Measurements from ENCODE around the gene TRIM63. TPM values are rescaled to one million over a fixed set of nuclear protein-coding genes. Genes with fewer than 3 reads are reported as not detected.
A peak's percentile ranks its signal among the peaks of the same experiment; 100 is the strongest.

Gene TRIM63
- total RNA-seq, 1 experiment from 2014 or later: not detected

- TF ChIP-seq CREB1 (CRISPR knock-in tag; IDR thresholded peaks at IDR 0.05) (no peak), USF1 (CRISPR knock-in tag; IDR thresholded peaks at IDR 0.05) (no peak), ZBTB43 (CRISPR knock-in tag; IDR thresholded peaks at IDR 0.05) (no peak), SP1 (CRISPR knock-in tag; conservative IDR thresholded peaks at IDR 0.05) (no peak)
Observed at GRCh38 chr1:26079178-26079563, 11.7 kb upstream of the TRIM63 start (continued).

GRCh38 chr1:26078286-26079177 lies 11.1 kb upstream of the TRIM63 start:
- ATAC-seq (peak; percentile 26; the same call in 1 of the 2 replicates), DNase-seq (ENCODE audit: low spot score) (no peak)
- CTCF ChIA-PET: interaction anchor here (1.0 to 1.7 kb wide), 3 partner anchors 43 to 66 kb away, joined by 4 to 7 read pairs (median 4); no protein-coding TSS in a partner anchor
- no peaks in the 10 kb centered on the region for H3K36me3 Mint-ChIP-seq
- peaks cover 14% of the 10 kb centered on the region for H3K4me1 Mint-ChIP-seq
- H3K4me3 Mint-ChIP-seq: no peak overlapping the region
- H3K27me3 Mint-ChIP-seq (ENCODE audit: low read depth): no peaks in the 10 kb centered on the region; the same call in 1 of the 2 replicates
- H3K27ac Mint-ChIP-seq: no peak overlapping the region
- no peaks in the 10 kb centered on the region for H3K9me3 Mint-ChIP-seq
- TF ChIP-seq JAZF1 (CRISPR knock-in tag; IDR thresholded peaks at IDR 0.05) (no peak), ATF3 (CRISPR knock-in tag; conservative IDR thresholded peaks at IDR 0.05) (no peak), MXD4 (CRISPR knock-in tag; IDR thresholded peaks at IDR 0.05; ENCODE audit: borderline replicate concordance) (no peak), HMGA2 (CRISPR knock-in tag; IDR thresholded peaks at IDR 0.05) (no peak), AFF4 (CRISPR knock-in tag; IDR thresholded peaks at IDR 0.05; ENCODE audit: borderline replicate concordance) (no peak), ZNF532 (CRISPR knock-in tag; IDR thresholded peaks at IDR 0.05; ENCODE audit: borderline replicate concordance) (no peak), ARID4B (CRISPR knock-in tag; IDR thresholded peaks at IDR 0.05; ENCODE audit: borderline replicate concordance) (no peak), CTCF (IDR thresholded peaks at IDR 0.05) (no peak), PRRX2 (CRISPR knock-in tag; IDR thresholded peaks at IDR 0.05) (no peak), ZNF121 (CRISPR knock-in tag; IDR thresholded peaks at IDR 0.05) (no peak), NR3C1 (CRISPR knock-in tag; conservative IDR thresholded peaks at IDR 0.05; ENCODE audit: low read depth) (no peak)
- POLR2A ChIA-PET: no interaction called here
